Parathyroid adenoma (tissue), 2 donors: ENCODE data around the gene CLDN20.

ENCODE experiments used
- H2AFZ ChIP-seq: fragments of 300-600 bp; sonication (generic); one replicate; pipeline ENCODE4 v1.7.0; 2017; ENCODE audit warnings: antibody characterized with exemption, mild to moderate bottlenecking
- H3K27ac ChIP-seq: fragments of 300-600 bp; sonication (generic); one replicate; pipeline ENCODE4 v1.7.0; 2017
- H3K27me3 ChIP-seq: fragments of 300-600 bp; sonication (generic); one replicate; pipeline ENCODE4 v1.7.0; 2017; ENCODE audit warnings: low read length; ENCODE audit not compliant: control insufficient read depth, insufficient read depth
- H3K36me3 ChIP-seq: fragments of 300-600 bp; sonication (generic); one replicate; pipeline ENCODE4 v1.7.0; 2017; ENCODE audit warnings: low read length; ENCODE audit not compliant: control insufficient read depth, insufficient read depth
- H3K4me1 ChIP-seq: fragments of 300-600 bp; sonication (generic); one replicate; pipeline ENCODE4 v1.7.0; 2017; ENCODE audit warnings: control low read depth
- H3K4me2 ChIP-seq: fragments of 300-600 bp; sonication (generic); one replicate; pipeline ENCODE4 v1.7.0; 2017; ENCODE audit warnings: low read length
- H3K4me3 ChIP-seq: fragments of 300-600 bp; sonication (generic); one replicate; pipeline ENCODE4 v1.7.0; 2017; ENCODE audit warnings: low read depth, low read length
- H3K79me2 ChIP-seq: fragments of 300-600 bp; sonication (generic); one replicate; pipeline ENCODE4 v1.7.0; 2017; ENCODE audit warnings: control low read depth
- H3K9ac ChIP-seq: fragments of 300-600 bp; sonication (generic); one replicate; pipeline ENCODE4 v1.7.0; 2017; ENCODE audit warnings: mild to moderate bottlenecking
- H3K9me3 ChIP-seq: fragments of 300-600 bp; sonication (generic); one replicate; pipeline ENCODE4 v1.7.0; 2017; ENCODE audit warnings: low read length; ENCODE audit not compliant: control insufficient read depth
- TF ChIP-seq, protein P1 (sequence below): fragments of 300-600 bp; sonication (generic); IDR thresholded peaks from one replicate; pipeline ENCODE4 v1.7.0; 2017; ENCODE audit warnings: antibody characterized with exemption, mild to moderate bottlenecking
- donor health status: primary hyperparathyroidism.

The CLDN20 gene

GRCh38 chr6:155219858-155220301 is 43.9 kb upstream of the CLDN20 start:
- Histone ChIP-seq H3K4me2 (no peak overlapping the region), H3K4me3 (no peak overlapping the region), H3K27me3 (no peaks in the 10 kb centered on the region), H3K4me1 (no peaks in the 10 kb centered on the region), H3K9me3 (no peaks in the 10 kb centered on the region), H3K79me2 (no peaks in the 10 kb centered on the region), H3K27ac (no peak overlapping the region), H3K9ac (no peak overlapping the region), H3K36me3 (no peaks in the 10 kb centered on the region), H2AFZ (no peak overlapping the region)
- TF ChIP-seq, protein P1, sequence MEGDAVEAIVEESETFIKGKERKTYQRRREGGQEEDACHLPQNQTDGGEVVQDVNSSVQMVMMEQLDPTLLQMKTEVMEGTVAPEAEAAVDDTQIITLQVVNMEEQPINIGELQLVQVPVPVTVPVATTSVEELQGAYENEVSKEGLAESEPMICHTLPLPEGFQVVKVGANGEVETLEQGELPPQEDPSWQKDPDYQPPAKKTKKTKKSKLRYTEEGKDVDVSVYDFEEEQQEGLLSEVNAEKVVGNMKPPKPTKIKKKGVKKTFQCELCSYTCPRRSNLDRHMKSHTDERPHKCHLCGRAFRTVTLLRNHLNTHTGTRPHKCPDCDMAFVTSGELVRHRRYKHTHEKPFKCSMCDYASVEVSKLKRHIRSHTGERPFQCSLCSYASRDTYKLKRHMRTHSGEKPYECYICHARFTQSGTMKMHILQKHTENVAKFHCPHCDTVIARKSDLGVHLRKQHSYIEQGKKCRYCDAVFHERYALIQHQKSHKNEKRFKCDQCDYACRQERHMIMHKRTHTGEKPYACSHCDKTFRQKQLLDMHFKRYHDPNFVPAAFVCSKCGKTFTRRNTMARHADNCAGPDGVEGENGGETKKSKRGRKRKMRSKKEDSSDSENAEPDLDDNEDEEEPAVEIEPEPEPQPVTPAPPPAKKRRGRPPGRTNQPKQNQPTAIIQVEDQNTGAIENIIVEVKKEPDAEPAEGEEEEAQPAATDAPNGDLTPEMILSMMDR, result no peak

DNA sequence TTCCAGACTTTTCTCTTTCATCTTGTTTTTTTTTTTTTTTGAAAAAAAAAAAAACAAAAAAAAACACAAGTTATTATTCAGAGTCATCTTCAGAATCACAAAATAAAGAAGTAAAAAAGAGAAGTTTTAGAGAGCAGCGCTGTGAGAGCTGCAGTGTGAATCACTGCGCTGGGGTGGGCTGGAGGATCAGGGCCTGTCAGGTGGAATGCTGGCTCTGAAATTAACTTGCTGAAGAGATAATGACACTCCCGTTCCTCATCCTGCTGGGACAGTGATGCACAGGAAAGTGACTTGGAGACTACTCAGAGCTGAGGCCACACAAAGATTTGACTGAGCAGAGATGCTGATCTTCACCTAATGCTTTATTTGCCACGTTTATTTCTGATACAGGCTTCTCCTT is 42.7 kb upstream of the CLDN20 start:
- no peak overlapping the region for H3K9ac ChIP-seq
- no peak overlapping the region for H3K4me2 ChIP-seq
- no peaks in the 10 kb centered on the region for H3K27me3 ChIP-seq
- no peaks in the 10 kb centered on the region for H3K79me2 ChIP-seq
- H3K4me1 ChIP-seq, result no peaks in the 10 kb centered on the region
- H2AFZ ChIP-seq, result no peak overlapping the region
- no peak overlapping the region for H3K27ac ChIP-seq
- no peaks in the 10 kb centered on the region for H3K9me3 ChIP-seq
- H3K4me3 ChIP-seq, result no peak overlapping the region
- TF ChIP-seq, protein P1, result no peak
- H3K36me3 ChIP-seq, result no peaks in the 10 kb centered on the region

DNA sequence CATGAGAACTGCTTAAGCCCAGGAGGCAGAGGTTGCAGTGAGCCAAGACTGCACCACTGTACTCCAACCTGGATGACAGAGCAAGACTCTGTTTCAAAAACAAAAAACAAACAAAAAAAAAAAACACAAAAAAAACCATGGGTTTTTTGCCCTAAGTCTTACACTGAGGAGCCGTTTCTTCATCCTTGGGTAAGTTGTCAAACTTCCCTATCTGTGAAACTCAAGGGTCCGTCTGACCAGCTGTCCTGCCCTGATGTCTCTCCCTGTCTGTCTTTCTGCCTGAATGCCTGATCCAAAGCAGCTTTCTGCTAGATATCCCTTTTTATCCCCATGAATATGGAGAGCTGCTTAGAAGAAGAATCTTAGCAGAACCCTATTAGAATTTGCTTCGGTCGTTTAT is 41.3 kb upstream of the CLDN20 start:
- H3K9ac ChIP-seq, result no peak overlapping the region
- no peak overlapping the region for H3K27ac ChIP-seq
- H3K4me2 ChIP-seq, result no peak overlapping the region
- TF ChIP-seq, protein P1, result no peak
- no peaks in the 10 kb centered on the region for H3K27me3 ChIP-seq
- no peaks in the 10 kb centered on the region for H3K9me3 ChIP-seq
- no peaks in the 10 kb centered on the region for H3K4me1 ChIP-seq
- H3K79me2 ChIP-seq, result no peaks in the 10 kb centered on the region
- H3K4me3 ChIP-seq, result no peak overlapping the region
- H2AFZ ChIP-seq, result no peak overlapping the region
- H3K36me3 ChIP-seq, result no peaks in the 10 kb centered on the region

GRCh38 chr6:155223646-155224451 is 40.0 kb upstream of the CLDN20 start:
- no peak overlapping the region for H3K4me2 ChIP-seq
- no peak overlapping the region for H3K4me3 ChIP-seq
- TF ChIP-seq, protein P1, result no peak
- H3K4me1 ChIP-seq, result no peaks in the 10 kb centered on the region
- H3K79me2 ChIP-seq, result no peaks in the 10 kb centered on the region
- no peak overlapping the region for H3K27ac ChIP-seq
- H3K36me3 ChIP-seq, result no peaks in the 10 kb centered on the region
- no peak overlapping the region for H3K9ac ChIP-seq
- no peak overlapping the region for H2AFZ ChIP-seq
- H3K9me3 ChIP-seq, result no peaks in the 10 kb centered on the region
- H3K27me3 ChIP-seq, result no peaks in the 10 kb centered on the region

DNA sequence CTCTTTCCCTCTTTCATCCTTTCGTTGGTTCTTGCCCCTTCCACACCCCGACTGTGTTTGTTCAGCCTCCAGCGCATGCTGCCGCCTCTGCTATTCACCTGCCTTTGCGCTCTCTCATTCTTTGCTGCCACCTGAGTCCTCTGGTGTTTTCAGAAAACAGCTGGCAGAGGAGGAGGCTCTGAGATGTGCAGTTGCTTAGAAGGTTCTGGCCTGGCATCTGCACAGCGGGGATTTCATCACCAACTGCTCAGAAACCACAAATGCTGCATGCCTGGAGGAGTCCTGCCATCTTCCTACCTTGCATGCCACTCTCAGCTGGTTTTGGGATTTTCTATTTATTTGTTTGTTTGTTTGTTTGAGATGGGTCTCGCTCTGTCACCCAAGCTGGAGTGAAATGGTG is 39.2 kb upstream of the CLDN20 start:
- H3K9ac ChIP-seq, result no peak overlapping the region
- no peak overlapping the region for H3K4me3 ChIP-seq
- no peaks in the 10 kb centered on the region for H3K27me3 ChIP-seq
- H3K9me3 ChIP-seq, result no peaks in the 10 kb centered on the region
- no peaks in the 10 kb centered on the region for H3K79me2 ChIP-seq
- no peaks in the 10 kb centered on the region for H3K4me1 ChIP-seq
- H3K36me3 ChIP-seq, result no peaks in the 10 kb centered on the region
- no peak overlapping the region for H2AFZ ChIP-seq
- no peak overlapping the region for H3K27ac ChIP-seq
- TF ChIP-seq, protein P1, result no peak
- H3K4me2 ChIP-seq, result no peak overlapping the region
